Measurements from ENCODE around the gene PEAK1. TPM values are rescaled to one million over a fixed set of nuclear protein-coding genes. Genes with fewer than 3 reads are reported as not detected.
"Not testable (repeated sequence)": the region's sequence is repeated elsewhere in the genome, so short reads cannot be mapped to it uniquely, and the experiment has no call there.

PEAK1 gene
- total RNA-seq, 1 experiment from 2014 or later: 36.7 TPM

- Histone ChIP-seq H3K27me3 (replicated peaks; ENCODE audit: insufficient read depth, low read depth, low read length, poor library complexity) (no peaks in the 10 kb centered on the region), H3K4me1 (ENCODE audit: insufficient read depth, low read length, poor library complexity, severe bottlenecking) (peaks cover 17% of the 10 kb centered on the region), H3K36me3 (ENCODE audit: insufficient read depth, low read length, poor library complexity, severe bottlenecking) (no peaks in the 10 kb centered on the region), H3K27ac (ENCODE audit: low read depth, low read length, poor library complexity, severe bottlenecking) (no peak overlapping the region), H3K9me3 (ENCODE audit: low read depth, low read length, poor library complexity, severe bottlenecking) (no peaks in the 10 kb centered on the region), H3K4me3 (ENCODE audit: low read depth, low read length, poor library complexity, severe bottlenecking) (no peak overlapping the region)
- TF ChIP-seq EZH2 (IDR thresholded peaks at IDR 0.05; ENCODE audit: borderline replicate concordance, low read depth, low read length, poor library complexity, severe bottlenecking) (no peak), CTCF (conservative IDR thresholded peaks at IDR 0.05; ENCODE audit: low read depth, low read length) (no peak)
- intact Hi-C loops (cut with micrococcal nuclease; ENCODE audit: unreplicated experiment): no loop called here
- no peak for DNase-seq (ENCODE audit: low spot score)
- POLR2A ChIA-PET (ENCODE audit: low non-redundant PET): interaction anchor here (0.6 kb wide), 1 partner anchor 893 kb away, joined by 5 read pairs; the partner anchor contains the start of gene SKIC8
- CTCF ChIA-PET: no interaction called here
- no TSS peak for BruUV-seq (replicated peaks)
Measured at GRCh38 chr15:77406846-77407245, 13.1 kb downstream of the PEAK1 start.

- intact Hi-C loops (cut with micrococcal nuclease; ENCODE audit: unreplicated experiment); CTCF ChIA-PET: not testable (repeated sequence)
- POLR2A ChIA-PET (ENCODE audit: low non-redundant PET): interaction anchor here (0.6 kb wide), 1 partner anchor 893 kb away, joined by 5 read pairs; the partner anchor contains the start of gene SKIC8
Measured at GRCh38 chr15:77406173-77406759, 13.6 kb downstream of the PEAK1 start.

GRCh38 chr15:77402740-77403379, 17.0 kb downstream of the PEAK1 start:
- peaks cover 13% of the 10 kb centered on the region for H3K4me1 ChIP-seq (ENCODE audit: insufficient read depth, low read length, poor library complexity, severe bottlenecking)
- CTCF ChIA-PET: no interaction called here
- no peak overlapping the region for H3K4me3 ChIP-seq (ENCODE audit: low read depth, low read length, poor library complexity, severe bottlenecking)
- DNase-seq (ENCODE audit: low spot score): no peak
- TF ChIP-seq CTCF (conservative IDR thresholded peaks at IDR 0.05; ENCODE audit: low read depth, low read length) (no peak), EZH2 (IDR thresholded peaks at IDR 0.05; ENCODE audit: borderline replicate concordance, low read depth, low read length, poor library complexity, severe bottlenecking) (no peak)
- H3K9me3 ChIP-seq (ENCODE audit: low read depth, low read length, poor library complexity, severe bottlenecking): peaks cover 28% of the 10 kb centered on the region
- no peaks in the 10 kb centered on the region for H3K27me3 ChIP-seq (replicated peaks; ENCODE audit: insufficient read depth, low read depth, low read length, poor library complexity)
- BruUV-seq (replicated peaks): no TSS peak
- no peaks in the 10 kb centered on the region for H3K36me3 ChIP-seq (ENCODE audit: insufficient read depth, low read length, poor library complexity, severe bottlenecking)
- POLR2A ChIA-PET (ENCODE audit: low non-redundant PET): no interaction called here
- intact Hi-C loops (cut with micrococcal nuclease; ENCODE audit: unreplicated experiment): no loop called here
- peak overlapping the region; percentile 66 for H3K27ac ChIP-seq (ENCODE audit: low read depth, low read length, poor library complexity, severe bottlenecking)

More at GRCh38 chr15:77406173-77406759, 13.6 kb downstream of the PEAK1 start:
- DNase-seq (ENCODE audit: low spot score); BruUV-seq (replicated peaks); H3K27me3 ChIP-seq (replicated peaks; ENCODE audit: insufficient read depth, low read depth, low read length, poor library complexity); H3K4me3 ChIP-seq (ENCODE audit: low read depth, low read length, poor library complexity, severe bottlenecking); H3K9me3 ChIP-seq (ENCODE audit: low read depth, low read length, poor library complexity, severe bottlenecking); H3K27ac ChIP-seq (ENCODE audit: low read depth, low read length, poor library complexity, severe bottlenecking); H3K36me3 ChIP-seq (ENCODE audit: insufficient read depth, low read length, poor library complexity, severe bottlenecking): not testable (repeated sequence)
- peaks cover 17% of the 10 kb centered on the region for H3K4me1 ChIP-seq (ENCODE audit: insufficient read depth, low read length, poor library complexity, severe bottlenecking)
